ENCODE data around the gene RIC1.

RIC1 gene

GRCh38 chr9:5610491-5610890, 18.4 kb upstream of the RIC1 start:
- no peak for DNase-seq (ENCODE audit: low spot score)
- TF ChIP-seq CTCF (IDR thresholded peaks at IDR 0.05; ENCODE audit: borderline replicate concordance, control extremely low read depth, extremely low read depth, insufficient read depth, missing control alignments): no peak
- in situ Hi-C loops (cut with MboI; ENCODE audit: low sequenced_read_pairs, unreplicated experiment): no loop called here

- in situ Hi-C loops (cut with MboI; ENCODE audit: low sequenced_read_pairs, unreplicated experiment): no loop called here
- no peak for TF ChIP-seq CTCF (IDR thresholded peaks at IDR 0.05; ENCODE audit: borderline replicate concordance, control extremely low read depth, extremely low read depth, insufficient read depth, missing control alignments)
- DNase-seq (ENCODE audit: low spot score): no peak
These were observed 17.4 kb upstream of the RIC1 start for GRCh38 chr9:5611321-5612184.

GRCh38 chr9:5612185-5612530, 16.7 kb upstream of the RIC1 start:
- DNase-seq (ENCODE audit: low spot score): no peak
- no peak for TF ChIP-seq CTCF (IDR thresholded peaks at IDR 0.05; ENCODE audit: borderline replicate concordance, control extremely low read depth, extremely low read depth, insufficient read depth, missing control alignments)
- in situ Hi-C loops (cut with MboI; ENCODE audit: low sequenced_read_pairs, unreplicated experiment): no loop called here

GRCh38 chr9:5614192-5614591, 14.7 kb upstream of the RIC1 start:
- TF ChIP-seq CTCF (IDR thresholded peaks at IDR 0.05; ENCODE audit: borderline replicate concordance, control extremely low read depth, extremely low read depth, insufficient read depth, missing control alignments): no peak
- DNase-seq (ENCODE audit: low spot score): no peak
- in situ Hi-C loops (cut with MboI; ENCODE audit: low sequenced_read_pairs, unreplicated experiment): no loop called here

- no peak for DNase-seq (ENCODE audit: low spot score)
- in situ Hi-C loops (cut with MboI; ENCODE audit: low sequenced_read_pairs, unreplicated experiment): no loop called here
- no peak for TF ChIP-seq CTCF (IDR thresholded peaks at IDR 0.05; ENCODE audit: borderline replicate concordance, control extremely low read depth, extremely low read depth, insufficient read depth, missing control alignments)
These were observed 13.9 kb upstream of the RIC1 start for GRCh38 chr9:5614985-5615384.

GRCh38 chr9:5617749-5618148, 11.2 kb upstream of the RIC1 start:
- in situ Hi-C loops (cut with MboI; ENCODE audit: low sequenced_read_pairs, unreplicated experiment): no loop called here
- no peak for TF ChIP-seq CTCF (IDR thresholded peaks at IDR 0.05; ENCODE audit: borderline replicate concordance, control extremely low read depth, extremely low read depth, insufficient read depth, missing control alignments)
- peak; percentile 53 for DNase-seq (ENCODE audit: low spot score)

Data from GM13976 (cell line).